Umbilical cord (tissue), 2 donors: ENCODE results near the gene ZBTB11. TPM values are rescaled to one million over a fixed set of nuclear protein-coding genes. Genes with fewer than 3 reads are reported as not detected.
"Not testable (repeated sequence)": the region's sequence is repeated elsewhere in the genome, so short reads cannot be mapped to it uniquely, and the experiment has no call there.

Source experiments
- DNase-seq: peaks from one replicate; pipeline ENCODE4 v3.0.0-alpha.2; 2015; ENCODE audit warnings: low spot score
- total RNA-seq: library from RNA; depleted of rRNA; stranded (reverse); fragments of >200 nt; gene quantifications from one replicate; pipeline ENCODE4 v1.2.3, GENCODE V29; 2014; ENCODE audit warnings: low replicate concordance; ENCODE audit not compliant: insufficient read depth

Gene ZBTB11, protein sequence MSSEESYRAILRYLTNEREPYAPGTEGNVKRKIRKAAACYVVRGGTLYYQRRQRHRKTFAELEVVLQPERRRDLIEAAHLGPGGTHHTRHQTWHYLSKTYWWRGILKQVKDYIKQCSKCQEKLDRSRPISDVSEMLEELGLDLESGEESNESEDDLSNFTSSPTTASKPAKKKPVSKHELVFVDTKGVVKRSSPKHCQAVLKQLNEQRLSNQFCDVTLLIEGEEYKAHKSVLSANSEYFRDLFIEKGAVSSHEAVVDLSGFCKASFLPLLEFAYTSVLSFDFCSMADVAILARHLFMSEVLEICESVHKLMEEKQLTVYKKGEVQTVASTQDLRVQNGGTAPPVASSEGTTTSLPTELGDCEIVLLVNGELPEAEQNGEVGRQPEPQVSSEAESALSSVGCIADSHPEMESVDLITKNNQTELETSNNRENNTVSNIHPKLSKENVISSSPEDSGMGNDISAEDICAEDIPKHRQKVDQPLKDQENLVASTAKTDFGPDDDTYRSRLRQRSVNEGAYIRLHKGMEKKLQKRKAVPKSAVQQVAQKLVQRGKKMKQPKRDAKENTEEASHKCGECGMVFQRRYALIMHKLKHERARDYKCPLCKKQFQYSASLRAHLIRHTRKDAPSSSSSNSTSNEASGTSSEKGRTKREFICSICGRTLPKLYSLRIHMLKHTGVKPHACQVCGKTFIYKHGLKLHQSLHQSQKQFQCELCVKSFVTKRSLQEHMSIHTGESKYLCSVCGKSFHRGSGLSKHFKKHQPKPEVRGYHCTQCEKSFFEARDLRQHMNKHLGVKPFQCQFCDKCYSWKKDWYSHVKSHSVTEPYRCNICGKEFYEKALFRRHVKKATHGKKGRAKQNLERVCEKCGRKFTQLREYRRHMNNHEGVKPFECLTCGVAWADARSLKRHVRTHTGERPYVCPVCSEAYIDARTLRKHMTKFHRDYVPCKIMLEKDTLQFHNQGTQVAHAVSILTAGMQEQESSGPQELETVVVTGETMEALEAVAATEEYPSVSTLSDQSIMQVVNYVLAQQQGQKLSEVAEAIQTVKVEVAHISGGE
- 24.8 TPM for total RNA-seq

DNA sequence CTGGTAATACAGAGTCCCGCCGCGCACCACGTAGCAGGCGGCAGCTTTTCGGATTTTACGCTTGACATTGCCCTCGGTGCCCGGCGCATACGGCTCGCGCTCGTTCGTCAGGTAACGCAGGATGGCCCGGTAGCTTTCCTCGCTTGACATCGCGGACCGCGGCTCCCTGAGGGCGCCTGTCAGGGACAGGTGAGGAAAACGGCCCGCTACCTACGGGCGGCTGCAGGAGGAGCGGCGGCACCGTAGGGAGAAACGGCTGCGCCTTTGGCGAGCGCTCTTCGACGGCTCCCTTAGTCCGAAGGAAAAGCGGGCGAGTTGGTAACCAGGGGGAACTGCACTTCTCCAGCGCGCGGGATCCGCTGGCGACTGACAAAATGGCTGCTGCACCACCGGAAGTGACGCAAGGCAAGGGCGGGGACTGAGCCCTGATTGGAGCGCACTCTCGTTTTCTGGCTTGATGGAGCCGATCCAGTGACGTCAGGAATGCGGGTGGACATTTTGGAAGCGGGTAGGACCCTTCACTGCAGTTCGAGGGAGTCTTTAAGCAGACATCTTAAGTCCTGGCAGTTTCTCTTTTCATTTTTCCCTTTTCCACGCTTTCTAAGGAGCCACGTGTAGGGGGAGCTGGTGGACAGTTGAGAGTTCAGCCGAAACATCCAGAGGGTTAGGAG lies at the start of gene ZBTB11:
TSS of gene ZBTB11 (minus strand) at position 368 of the 671 bp plus-strand sequence. CDS start at position 150, 218 bp downstream.
- DNase-seq = peak; percentile 100

DNA sequence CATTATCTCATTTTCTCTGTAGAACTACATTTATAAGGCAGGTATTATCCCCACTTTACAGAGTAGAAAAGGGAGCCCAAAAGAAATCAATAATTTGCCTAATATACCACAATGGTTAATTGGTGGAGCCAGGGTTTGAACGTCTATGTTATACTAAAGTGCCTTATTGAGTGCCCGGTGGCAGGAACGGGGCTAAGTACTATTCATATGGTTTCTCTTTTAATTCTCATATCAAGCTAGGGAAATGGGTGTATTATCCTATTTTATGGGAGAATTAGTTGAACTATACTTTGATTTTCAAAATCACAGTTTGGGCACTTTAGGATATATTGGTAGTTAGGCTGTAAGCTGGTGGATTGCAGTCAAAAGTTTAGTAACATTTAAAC lies 49.0 kb upstream of the ZBTB11 start:
- no peak for DNase-seq

DNA sequence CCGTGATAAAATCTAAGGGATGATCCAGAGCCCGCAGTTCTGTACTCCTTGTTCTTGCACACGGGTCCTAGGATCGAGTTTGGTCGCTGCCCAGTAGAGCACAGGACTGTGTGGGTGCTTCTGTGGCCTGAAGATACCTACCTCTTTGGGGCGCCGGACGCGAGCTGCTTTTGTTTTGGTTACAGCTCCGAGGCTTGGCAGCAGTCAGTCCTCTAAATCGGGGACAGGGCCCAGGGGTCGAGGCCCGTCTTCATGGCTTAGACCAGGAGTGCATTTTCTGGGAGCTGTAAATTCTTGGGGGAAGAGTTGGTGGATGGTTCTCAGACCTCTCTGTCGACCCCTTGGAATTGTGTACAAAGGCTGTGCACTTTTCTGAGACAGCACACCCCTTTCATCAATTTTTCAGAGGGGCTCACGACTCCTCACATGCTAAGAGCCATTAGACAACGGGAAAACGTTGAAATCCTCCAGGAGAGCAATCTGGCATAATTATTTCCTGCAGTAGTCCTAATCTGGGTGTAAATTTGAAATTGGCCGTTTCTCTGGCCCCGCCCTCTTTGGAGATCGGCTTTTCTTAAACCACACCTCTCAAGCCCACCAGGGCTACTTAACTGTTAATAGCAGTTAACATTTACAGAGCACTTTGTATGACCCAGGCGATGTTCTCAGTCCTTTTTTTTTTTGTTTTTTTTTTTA lies 48.4 kb upstream of the ZBTB11 start:
- peak; percentile 29 for DNase-seq

DNA sequence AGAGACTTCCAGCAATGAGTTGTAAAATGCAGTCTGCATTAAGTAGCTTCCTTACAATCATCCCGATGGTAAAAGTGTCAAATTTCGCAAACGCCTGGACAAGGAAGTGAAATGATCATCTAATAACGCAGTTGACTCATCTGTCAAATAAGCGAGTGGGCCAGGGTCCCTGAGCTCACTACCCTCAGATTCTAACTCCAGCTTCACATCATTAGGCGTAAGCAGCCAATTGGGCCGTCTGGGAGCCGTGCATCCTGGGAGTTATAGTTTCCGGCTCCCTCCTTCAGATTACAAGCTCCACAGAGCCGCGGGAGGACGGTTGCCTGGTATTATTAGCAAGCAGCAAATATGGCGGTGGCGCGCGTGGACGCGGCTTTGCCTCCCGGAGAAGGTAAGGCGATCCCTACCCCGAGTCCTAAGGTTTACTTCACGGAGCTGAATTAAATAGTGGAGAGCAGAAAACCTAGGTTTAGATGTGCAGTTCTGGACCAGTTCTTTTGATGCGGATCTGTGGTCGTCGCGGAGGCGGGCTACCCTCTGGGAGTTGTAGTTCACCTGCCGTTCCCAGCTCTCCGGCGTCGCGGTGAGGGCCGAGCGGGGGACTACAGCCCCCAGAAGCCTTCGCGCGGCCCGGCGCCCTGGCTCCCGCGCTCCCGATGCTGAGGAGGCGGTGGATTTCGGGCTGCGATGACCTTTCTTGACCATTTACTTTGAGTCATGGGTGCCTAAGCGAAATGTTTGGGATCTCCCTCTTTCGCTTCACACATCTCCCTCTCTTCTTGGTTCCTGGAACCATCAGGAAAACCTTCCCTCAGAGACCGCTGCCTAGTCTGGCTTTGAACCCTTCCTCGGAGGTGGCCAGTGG lies 47.6 kb upstream of the ZBTB11 start, which contains the start of gene CEP97:
TSS of gene CEP97 (plus strand) at position 286 of the 865 bp plus-strand sequence. CDS start at position 349, 63 bp downstream.
- DNase-seq = peak; percentile 98

DNA sequence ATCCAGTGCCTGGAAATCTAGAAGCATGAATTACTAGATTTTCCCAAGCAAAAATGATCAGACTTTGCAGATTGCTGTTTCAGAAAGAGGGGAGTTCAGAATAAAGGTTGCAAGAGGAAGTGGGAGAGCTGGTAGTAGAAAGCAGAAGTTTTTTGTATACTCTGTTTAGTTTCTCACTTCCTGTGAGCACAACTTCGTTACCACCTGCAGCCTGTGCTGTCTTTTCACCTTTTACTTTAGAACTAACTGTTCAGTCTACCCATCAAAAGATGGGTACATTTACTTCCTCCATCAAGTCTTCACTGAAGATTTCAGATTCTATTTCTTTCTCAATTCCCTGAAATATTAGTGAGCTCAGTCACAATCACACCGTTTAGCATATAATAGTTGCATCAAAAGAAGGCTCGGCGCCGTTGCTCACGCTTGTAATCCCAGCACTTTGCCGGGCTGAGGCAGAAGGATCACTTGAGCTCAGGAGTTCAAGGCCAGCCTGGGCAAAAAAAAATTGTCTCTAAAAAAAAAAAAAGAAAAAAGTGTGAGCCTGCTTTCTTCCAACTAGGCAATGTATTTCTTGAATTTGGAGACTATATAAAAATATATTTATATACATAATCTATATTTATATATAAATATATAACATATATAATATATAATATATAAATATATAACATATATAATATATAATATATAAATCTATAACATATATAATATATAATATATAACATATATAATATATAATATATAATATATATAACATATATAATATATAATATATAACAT lies 45.7 kb upstream of the ZBTB11 start:
- no peak for DNase-seq

DNA sequence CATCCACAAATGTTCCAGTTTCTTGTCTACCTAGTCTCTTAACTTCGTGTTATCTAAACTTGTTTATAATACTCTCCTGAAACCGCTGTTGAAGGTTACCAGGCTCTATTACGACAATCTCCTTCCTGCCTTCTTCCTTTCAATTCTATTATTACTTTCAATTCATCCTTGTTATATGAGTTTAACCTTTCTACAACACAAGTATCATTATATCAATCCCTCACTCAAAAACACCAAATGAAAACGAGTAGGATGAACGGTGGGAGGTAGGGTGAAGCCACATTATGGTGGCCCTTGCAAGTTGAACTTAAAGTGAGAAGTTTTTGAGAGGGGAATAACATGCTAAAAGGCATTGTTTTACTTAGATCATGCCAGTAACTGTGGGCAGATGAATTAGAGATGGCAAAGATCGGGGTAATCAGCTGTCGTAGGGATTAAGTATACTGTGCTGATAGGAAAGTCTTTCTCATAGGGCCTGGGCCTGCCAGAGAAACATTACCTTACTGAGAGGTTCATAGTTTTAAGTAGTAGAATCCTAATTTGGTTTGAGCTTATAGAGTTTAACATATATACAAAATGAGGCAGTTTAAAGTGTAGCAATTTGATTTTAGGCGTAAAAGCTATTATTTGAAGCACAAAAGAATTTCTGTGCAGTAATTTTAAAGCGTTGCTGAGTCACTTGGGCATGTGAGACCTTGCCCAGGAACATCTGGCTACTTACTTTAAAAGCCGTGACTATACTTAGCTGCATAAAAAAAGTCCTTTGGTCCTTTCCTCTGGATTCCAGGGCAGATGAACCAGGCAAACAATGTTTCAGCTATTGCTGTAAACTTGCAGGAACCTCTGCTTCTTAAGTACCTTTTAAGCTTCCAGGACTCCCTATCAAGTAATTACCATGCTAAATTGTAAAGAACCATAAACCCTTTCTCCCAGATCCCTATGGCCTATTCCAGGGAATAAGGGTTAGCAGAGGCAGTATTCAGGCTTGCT lies 44.2 kb upstream of the ZBTB11 start:
- DNase-seq = no peak

DNA sequence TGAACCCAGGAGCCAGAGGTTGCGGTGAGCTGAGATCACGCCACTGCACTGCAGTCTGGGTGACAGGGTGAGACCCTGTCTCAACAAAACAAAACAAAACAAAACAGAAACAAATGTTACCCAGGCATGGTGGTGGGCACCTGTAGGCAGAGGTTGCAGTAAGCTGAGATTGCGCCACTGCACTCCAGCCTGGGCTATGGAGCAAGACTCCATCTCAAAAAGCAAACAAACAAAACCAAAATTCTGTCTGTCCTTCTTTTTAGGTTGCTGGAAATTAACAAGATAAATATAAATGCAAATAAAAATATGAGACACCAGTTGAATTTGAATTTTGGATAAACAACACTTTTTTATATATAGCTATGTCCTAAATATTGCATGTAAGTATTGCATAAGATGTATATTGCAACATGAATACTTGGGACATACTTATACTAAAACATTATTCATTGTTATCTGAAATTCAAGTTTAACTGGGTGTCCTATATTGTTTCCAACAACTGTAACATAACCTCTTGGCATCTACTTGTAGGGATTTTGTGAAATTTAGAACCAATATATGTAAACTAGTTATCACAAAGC lies 42.8 kb upstream of the ZBTB11 start:
- no peak for DNase-seq

DNA sequence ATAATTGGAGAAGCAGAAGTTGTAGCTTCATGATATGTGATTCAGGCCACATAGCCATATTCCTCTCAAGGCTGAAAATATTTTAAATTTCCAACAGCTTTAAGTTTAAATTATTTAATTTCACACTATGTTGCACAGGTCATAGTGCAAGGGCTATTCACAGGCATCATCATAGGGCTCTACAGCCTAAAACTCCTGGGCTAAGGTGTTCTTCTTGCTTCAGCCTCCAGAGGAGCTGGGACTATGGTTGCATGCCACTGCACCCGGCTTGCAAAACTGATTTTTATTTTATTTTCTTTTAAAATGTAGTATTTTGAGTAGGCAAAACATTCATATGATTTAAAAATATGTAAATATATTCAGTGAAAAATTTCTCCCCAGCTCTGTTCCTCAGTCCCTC lies 41.5 kb upstream of the ZBTB11 start:
- DNase-seq = no peak

DNA sequence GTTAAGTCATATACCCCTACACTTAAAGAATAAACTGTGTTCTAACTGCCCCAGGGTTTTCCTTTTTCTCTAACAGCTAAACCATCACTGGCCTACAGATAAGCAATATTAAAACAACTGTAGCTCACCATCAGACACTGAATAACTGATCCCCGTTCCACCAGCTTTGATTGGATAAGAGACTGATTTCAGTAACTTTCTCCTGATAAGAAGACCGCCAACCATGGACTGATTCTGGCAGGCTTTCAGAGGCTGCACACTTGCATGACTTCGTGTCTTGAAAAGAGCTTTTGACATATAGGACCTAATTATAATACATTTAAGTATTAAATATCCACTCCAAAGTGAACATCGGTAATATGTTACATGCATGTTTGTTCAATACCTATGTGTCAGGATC lies 32.2 kb upstream of the ZBTB11 start:
- DNase-seq = no peak

DNA sequence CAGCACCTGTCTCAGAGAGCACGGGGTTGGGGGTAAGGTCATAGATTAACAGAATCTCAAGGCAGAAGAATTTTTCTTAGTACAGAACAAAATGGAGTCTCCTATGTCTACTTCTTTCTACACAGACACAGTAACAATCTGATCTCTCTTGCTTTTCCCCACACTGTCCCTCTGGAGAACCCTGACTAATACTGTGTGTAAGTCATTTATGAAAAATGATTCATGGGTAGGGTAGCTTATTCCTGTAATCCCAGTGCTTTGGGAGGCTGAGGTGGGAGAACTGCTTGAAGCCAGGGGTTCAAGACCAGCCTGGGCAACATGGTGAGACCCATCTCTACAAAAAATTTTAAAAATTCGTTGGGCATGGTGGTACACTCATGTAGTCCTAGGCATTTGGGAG lies 27.7 kb upstream of the ZBTB11 start:
- DNase-seq = not testable (repeated sequence)

DNA sequence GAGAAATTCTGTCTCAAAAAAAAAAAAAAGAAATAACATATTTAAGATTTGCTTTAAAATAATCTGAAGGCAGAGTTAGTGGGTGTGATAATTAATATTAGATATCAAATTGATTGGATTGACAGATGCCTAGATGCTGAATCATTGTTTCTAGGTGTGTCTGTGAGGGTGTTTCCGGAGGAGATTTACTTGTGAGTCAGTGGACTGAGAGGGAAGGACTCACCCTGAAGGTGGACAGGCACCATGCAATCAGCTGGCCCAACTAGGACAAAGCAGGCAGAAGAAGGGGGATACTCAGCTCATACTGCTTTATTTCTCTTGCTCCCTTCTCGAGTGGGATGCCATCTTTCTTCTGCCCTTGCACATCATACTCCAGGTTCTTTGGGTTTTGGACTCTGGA lies 26.2 kb upstream of the ZBTB11 start:
- no peak for DNase-seq

DNA sequence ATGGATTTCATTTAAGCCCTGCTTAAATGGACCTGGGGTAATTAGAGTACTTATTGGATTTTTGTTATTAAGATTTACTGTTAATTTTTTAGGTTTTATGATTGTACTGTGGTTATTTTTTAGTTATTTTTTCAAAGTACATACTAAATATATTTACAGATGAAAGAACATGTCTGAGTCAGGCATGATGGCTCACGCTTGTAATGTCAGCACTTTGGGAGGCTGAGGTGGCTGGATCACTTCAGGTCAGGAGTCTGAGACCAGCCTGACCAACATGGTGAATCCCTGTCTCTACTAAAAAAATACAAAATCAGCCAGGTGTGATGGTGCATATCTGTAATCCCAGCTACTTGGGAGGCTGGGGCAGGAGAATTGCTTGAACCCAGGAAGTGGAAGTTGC lies 25.8 kb upstream of the ZBTB11 start:
- no peak for DNase-seq

DNA sequence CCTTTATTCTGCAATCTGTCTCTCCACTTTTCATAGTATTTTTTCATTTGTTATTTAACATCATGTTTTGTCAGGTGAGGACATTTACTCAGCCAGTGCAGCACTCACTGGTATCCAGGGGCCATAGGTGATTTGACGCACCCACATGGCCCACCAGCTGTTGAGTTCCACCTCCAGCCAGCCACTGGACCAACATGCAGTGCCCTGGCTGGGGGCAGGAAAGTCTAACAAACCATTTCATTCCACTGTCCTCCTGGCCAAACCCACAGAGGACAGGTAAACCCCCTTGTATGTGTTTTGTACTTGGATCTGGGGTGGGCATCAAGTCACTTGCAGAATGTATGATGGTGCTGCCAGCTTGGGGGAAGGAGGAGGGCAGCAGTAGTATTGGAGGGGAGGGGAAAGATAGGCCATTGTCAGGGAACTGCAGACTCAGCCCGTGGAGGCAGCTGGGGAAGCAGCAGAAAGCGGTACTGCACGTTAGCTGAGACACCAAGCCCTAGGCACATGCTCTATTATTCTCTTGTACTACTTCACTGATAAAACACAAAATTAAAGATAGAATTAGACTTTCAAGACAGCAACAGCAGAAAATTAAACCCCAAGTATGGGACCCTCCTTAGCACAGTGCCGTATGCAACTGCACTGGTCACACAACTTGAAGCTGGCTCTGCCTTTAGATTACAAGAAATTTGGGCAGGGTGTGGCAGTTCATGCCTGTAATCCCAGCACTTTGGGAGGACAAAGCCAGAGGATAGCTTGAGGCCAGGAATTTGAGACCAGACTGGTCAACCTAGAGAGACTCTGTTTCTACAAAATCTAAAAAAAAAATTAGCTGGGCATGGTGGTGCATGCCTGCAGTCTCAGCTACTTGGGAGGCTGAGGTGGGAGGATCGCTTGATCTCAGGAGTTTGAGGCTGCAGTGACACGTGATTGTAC lies 25.0 kb upstream of the ZBTB11 start:
- DNase-seq = no peak

DNA sequence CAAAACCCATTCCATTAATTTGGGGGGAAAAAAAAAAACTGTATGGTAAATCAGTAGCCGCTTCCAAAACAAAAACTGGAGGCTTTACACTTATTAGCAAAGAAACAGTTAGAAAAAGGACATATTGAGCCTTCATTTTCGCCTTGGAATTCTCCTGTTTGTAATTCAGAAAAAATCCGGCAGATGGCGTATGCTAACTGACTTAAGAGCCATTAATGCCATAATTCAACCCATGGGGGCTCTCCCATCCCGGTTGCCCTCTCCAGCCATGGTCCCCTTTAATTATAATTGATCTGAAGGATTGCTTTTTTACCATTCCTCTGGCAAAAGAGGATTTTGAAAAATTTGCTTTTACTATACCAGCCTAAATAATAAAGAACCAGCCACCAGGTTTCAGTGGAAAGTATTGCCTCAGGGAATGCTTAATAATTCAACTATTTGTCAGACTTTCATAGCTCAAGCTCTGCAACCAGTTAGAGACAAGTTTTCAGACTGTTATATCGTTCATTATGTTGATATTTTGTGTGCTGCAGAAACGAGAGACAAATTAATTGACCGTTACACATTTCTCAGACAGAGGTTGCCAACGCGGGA lies 18.9 kb upstream of the ZBTB11 start:
- peak; percentile 66 for DNase-seq

DNA sequence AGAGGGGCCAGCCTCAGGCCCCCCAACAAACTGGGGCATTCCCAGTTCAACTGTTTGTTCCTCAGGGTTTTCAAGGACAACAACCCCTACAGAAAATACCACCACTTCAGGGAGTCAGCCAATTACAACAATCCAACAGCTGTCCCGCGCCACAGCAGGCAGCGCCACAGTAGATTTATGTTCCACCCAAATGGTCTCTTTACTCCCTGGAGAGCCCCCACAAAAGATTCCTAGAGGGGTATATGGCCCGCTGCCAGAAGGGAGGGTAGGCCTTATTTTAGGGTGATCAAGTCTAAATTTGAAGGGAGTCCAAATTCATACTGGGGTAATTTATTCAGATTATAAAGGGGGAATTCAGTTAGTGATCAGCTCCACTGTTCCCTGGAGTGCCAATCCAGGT lies 17.9 kb upstream of the ZBTB11 start:
- DNase-seq = not testable (repeated sequence)

DNA sequence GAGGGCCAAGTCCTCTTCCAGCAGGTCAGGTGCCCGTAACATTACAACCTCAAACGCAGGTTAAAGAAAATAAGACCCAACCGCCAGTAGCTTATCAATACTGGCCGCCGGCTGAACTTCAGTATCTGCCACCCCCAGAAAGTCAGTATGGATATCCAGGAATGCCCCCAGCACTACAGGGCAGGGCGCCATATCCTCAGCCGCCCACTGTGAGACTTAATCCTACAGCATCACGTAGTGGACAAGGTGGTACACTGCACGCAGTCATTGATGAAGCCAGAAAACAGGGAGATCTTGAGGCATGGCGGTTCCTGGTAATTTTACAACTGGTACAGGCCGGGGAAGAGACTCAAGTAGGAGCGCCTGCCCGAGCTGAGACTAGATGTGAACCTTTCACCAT lies 16.6 kb upstream of the ZBTB11 start:
- peak; percentile 20 for DNase-seq
